GM18505 (cell line): ENCODE data around the gene PKMYT1.
"Not testable (repeated sequence)": the region's sequence is repeated elsewhere in the genome, so short reads cannot be mapped to it uniquely, and the experiment has no call there.

Experiments used
- ATAC-seq: cut with Tn5 transposase; IDR thresholded peaks from one replicate; pipeline ENCODE4 v1.9.1; 2021; ENCODE audit not compliant: unreplicated experiment
- POLR2A ChIP-seq: IDR thresholded peaks from 4 replicates; pipeline ENCODE4 v1.6.1; 2011; ENCODE audit warnings: borderline replicate concordance; ENCODE audit not compliant: insufficient read depth, insufficient read length; ENCODE audit errors: extremely low read depth

Gene PKMYT1

GRCh38 chr16:2929693-2930092, 50.6 kb downstream of the PKMYT1 start:
- no peak for ATAC-seq

GRCh38 chr16:2928796-2929195, 51.5 kb downstream of the PKMYT1 start:
- no peak for ATAC-seq
- no peak for TF ChIP-seq POLR2A

More at GRCh38 chr16:2929693-2930092, 50.6 kb downstream of the PKMYT1 start:
- no peak for TF ChIP-seq POLR2A

GRCh38 chr16:2928151-2928550, 52.1 kb downstream of the PKMYT1 start:
- not testable (repeated sequence) for ATAC-seq

DNA sequence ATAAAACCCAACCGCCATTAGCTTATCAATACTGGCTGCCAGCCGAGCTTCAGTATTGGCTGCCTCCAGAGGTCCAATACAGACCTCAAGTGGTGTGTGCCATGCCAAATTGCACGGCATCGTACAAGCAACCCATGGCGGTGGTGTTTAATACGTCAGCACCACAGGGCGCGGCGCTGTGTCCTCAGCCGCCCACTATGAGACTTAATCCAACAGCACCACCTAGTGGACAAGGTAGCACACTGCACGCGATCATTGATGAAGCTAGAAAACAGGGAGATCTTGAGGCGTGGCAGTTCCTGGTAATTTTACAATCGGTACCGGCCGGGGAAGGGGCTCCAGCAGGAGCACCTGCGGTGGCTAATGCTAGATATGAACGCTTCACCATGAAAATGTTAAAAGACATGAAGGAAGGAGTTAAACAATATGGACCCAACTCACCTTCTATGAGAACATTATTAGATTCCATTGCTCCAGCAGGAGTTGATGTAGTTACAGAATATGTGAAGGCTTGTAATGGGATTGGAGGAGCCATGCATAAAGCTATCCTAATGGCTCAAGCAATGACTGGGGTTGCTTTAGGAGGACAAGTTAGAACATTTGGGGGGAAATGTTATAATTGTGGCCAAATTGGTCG, 53.1 kb downstream of the PKMYT1 start:
- no peak for ATAC-seq
- TF ChIP-seq POLR2A: no peak

DNA sequence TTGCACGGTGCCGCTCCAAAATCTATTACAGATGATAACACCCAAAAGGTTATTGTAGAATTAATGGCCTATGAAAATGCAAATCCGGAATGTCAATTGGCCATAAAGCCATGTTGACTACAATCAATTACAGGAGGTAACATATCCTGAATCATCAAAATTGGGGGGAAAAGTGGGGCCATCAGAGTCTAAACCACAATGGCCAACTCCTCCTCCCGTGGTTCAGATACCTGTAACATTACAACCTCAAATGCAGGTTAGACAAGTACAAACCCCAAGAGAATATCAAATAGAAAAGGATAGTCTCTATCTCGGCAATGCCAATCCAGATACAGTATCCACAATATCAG, 53.6 kb downstream of the PKMYT1 start:
- no peak for ATAC-seq
- no peak for TF ChIP-seq POLR2A

DNA sequence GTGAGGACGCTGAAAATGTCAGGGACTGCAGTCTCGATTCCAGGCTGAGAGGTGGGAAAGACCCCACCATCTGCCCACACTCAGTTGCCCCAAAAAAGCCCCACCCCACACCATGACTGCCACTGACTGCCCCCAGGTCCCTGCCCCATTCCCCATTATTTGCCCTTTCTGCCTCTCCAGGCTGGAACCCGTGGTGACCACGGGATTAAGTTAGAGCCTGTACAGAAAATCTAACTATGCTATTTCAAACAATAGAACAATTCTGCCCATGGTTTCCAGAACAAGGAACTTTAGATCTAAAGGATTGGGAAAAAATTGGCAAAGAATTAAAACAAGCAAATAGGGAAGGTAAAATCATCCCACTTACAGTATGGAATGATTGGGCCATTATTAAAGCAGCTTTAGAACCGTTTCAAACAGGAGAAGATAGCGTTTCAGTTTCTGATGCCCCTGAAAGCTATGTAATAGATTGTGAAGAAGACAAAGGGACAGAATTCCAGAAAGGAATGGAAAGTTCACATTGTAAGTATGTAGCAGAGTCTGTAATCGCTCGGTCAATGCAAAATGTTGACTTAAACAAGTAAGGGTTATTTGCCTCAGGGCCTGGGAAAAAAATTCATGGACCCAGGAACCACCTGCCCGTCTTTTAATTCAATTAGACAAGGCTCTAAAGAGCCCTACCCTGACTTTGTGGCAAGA, 54.1 kb downstream of the PKMYT1 start:
- ATAC-seq: no peak
- no peak for TF ChIP-seq POLR2A

DNA sequence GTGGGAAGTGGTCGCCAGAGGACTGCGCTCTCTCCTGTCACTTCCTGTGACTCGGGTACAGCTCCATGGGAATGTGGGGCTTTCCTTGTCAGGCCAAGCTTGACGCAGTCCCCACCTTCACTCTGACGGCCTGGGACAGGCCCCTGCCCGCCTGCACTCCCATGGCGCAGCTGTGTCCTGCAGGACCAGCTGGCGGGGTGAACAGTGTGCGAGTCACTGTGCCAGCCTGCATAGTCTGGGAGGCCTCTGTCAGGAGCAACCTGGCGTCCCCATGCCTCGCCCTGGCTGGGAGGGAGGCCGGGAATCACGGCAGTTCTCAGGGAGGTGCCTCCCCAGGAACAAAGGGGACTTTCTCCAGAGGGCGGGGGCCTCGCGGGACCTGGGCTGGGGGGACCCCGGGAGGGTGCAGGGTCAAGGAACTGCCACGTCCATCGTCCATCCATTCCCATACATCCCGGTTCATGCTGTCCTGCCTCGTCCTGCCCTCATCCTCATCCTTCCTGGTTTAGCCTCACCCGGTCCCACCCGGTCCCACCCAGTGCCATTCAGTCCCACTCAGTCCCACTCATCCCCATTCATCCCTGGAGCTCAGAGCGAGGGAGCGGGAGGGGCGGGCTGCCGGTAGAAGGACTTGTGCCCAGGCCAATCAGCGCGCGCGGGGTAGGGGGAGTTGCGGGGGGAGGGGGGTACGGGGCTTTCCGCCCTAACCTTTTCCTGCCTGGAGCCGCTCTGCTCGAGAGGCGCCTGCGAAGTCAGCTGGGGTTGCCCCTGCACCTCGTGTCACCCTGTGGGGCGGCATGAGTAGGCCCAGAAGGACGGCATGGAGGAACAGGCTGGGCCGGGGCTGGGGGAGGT, 55.1 kb downstream of the PKMYT1 start:
- no peak for TF ChIP-seq POLR2A
- ATAC-seq: no peak

GRCh38 chr16:2923481-2923880, 56.8 kb downstream of the PKMYT1 start:
- no peak for ATAC-seq
- TF ChIP-seq POLR2A: no peak
